Femur (tissue), 1 donor: Measurements from ENCODE around the gene UBE4A.
A peak's percentile ranks its signal among the peaks of the same experiment; 100 is the strongest.

ENCODE experiments used
- DNase-seq: peaks from one replicate; pipeline ENCODE4 v3.0.0-alpha.2; 2017

The UBE4A gene, protein sequence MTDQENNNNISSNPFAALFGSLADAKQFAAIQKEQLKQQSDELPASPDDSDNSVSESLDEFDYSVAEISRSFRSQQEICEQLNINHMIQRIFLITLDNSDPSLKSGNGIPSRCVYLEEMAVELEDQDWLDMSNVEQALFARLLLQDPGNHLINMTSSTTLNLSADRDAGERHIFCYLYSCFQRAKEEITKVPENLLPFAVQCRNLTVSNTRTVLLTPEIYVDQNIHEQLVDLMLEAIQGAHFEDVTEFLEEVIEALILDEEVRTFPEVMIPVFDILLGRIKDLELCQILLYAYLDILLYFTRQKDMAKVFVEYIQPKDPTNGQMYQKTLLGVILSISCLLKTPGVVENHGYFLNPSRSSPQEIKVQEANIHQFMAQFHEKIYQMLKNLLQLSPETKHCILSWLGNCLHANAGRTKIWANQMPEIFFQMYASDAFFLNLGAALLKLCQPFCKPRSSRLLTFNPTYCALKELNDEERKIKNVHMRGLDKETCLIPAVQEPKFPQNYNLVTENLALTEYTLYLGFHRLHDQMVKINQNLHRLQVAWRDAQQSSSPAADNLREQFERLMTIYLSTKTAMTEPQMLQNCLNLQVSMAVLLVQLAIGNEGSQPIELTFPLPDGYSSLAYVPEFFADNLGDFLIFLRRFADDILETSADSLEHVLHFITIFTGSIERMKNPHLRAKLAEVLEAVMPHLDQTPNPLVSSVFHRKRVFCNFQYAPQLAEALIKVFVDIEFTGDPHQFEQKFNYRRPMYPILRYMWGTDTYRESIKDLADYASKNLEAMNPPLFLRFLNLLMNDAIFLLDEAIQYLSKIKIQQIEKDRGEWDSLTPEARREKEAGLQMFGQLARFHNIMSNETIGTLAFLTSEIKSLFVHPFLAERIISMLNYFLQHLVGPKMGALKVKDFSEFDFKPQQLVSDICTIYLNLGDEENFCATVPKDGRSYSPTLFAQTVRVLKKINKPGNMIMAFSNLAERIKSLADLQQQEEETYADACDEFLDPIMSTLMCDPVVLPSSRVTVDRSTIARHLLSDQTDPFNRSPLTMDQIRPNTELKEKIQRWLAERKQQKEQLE

GRCh38 chr11:118359295-118359958 is at the start of gene UBE4A:
Gene UBE4A, plus strand, starts transcription at chr11:118359600. Its CDS starts 5,481 bp downstream, at chr11:118365081.
- peak; percentile 95 for DNase-seq

DNA sequence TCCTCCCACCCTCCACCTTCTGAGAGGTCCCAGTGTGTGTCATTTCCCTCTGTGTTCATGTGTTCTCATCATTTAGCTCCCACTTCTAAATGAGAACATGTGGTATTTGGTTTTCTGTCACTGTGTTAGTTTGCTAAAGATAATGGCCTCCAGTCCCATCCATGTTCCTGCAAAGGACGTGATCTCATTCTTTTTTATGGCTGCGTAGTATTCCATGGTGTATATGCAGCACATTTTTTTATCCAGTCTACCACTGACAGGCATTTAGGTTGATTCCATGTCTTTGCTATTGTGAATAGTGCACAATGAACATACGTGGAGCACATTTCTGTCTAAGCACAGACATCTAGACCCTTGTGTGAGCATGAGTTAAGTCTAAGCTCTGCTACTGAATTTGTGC is 49.1 kb upstream of the UBE4A start:
- DNase-seq: no peak

DNA sequence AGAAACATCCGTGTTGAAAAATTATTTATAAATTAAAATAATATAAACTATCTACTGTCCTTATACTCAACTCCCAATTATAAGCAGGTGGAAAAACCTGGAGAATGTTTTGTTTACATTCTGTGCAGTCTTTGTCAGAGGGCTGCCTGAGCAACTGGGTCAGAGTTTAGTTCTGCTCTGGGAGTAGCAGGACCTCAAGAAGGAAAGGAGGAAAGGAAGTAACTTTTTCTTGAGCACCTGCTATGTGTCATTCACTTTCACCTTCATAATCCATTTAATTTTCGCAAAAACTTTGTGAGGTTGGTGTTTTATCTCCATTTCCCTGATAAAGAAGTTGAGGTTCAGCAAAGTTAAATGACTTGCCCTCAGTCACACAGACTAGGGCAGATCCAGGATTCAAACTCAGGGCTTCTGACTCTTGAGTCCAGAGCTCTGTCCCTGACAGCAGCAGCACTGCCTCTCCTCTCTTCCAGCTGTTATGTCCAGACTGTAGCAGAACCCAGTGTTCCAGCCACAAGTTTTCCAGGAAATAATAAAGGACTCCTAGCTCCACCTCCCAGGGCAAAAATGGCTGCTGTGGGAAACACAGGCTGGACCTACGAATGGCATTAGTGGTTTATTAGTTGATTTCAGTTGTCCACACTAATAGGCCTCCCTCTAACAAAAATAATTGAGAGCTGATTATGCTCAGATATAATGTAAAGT is 48.5 kb upstream of the UBE4A start:
- DNase-seq: no peak

DNA sequence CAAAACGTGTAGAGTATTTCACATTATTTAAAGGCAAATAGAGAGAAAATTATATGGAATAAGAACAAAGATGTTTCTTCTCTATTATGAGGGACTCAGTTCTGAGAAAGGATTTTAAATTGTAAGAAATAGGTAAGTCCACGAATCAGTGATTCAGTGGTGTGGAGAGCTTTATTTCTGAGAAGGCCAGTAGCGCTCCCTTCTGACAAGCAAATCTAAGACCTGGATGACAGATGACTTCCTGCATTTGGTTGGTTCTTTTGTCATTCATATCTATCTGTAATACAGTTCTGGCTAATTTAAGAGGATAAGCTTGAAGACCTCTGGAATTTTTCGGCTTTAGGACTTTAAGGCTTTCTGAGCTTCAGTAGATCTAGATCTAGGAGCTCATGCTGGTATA is 47.9 kb upstream of the UBE4A start:
- DNase-seq: no peak

- no peak for DNase-seq
Observed at GRCh38 chr11:118312328-118312727, 47.1 kb upstream of the UBE4A start.

GRCh38 chr11:118313242-118313641 is 46.2 kb upstream of the UBE4A start:
- no peak for DNase-seq

- no peak for DNase-seq
Observed at GRCh38 chr11:118314988-118315411, 44.4 kb upstream of the UBE4A start.

DNA sequence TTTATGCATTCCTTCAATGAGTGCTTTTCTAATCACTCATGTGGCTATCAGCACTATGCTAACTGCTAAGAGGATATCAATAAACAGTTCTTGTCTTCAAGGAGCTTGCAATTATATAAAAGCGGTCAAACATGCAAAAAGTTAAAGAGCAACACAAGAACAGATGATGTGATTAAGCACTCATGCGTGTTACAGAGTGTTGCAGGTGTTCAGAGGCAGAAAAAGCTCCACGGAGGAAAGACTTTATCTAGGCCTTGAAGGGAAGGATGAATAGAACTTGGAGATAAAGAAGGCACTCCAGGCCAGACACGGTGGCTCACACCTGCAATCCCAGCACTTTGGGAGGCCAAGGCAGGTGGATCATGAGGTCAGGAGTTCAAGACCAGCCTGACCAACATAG is 41.3 kb upstream of the UBE4A start:
- no peak for DNase-seq

DNA sequence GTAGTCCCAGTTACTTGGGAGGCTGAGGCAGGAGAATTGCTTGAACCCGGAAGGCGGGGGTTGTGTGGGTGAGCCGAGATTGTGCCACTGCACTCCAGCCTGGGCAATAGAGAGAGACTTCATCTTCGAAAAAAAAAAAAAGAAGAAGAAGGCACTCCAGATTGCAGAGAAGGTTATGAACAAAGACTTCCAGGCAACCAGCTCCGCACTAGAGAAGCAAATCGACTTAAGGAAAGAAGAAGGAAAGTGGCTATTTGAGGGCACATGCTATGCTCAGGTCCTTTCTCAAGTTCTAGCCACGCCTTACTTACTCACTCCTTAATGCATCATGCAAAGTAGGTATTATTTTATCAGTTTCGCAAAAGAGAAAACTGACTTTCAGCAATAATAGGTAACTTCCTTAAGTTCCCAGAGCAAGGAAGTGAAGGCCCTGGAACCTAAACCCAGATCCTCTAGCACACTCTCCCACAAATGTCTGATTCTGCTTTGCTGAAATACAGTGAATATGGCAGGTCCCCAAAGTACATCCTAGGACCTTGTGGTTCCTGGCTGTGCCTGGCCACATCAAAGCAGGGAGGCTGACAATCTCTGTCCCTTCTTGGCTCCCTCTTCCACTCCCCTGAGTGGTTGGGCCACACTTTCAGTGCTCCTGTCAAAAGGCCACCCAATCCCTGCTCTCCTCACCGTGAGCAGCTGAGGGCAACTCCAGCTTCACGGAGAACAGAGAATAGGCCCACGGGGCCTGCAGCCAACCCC is 40.6 kb upstream of the UBE4A start:
- DNase-seq: no peak

- no peak for DNase-seq
Observed at GRCh38 chr11:118319337-118319707, 40.1 kb upstream of the UBE4A start.

DNA sequence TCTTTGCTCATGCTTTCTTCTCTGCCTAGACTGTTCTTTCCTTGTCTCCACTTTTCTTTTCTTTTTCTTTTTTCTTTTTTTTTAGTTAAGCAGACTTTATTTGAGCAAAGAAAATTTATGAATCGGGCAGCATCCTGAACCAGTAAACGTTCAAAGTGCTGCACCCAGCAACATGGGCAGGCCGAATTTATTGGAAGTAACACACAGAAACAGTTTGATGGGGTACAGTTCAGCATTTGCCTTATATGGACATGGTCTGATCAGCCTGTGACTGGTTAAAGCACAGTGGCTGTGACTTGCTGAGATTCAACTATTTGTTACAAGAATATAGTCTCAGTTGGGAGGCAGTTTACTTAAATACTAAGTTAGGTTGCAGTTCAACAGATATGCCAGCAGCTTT is 38.9 kb upstream of the UBE4A start:
- no peak for DNase-seq

GRCh38 chr11:118321386-118322082 is 37.9 kb upstream of the UBE4A start:
- no peak for DNase-seq

- DNase-seq: no peak
Observed at GRCh38 chr11:118322721-118323120, 36.7 kb upstream of the UBE4A start.

- DNase-seq: no peak
Observed at GRCh38 chr11:118325283-118325682, 34.1 kb upstream of the UBE4A start.

DNA sequence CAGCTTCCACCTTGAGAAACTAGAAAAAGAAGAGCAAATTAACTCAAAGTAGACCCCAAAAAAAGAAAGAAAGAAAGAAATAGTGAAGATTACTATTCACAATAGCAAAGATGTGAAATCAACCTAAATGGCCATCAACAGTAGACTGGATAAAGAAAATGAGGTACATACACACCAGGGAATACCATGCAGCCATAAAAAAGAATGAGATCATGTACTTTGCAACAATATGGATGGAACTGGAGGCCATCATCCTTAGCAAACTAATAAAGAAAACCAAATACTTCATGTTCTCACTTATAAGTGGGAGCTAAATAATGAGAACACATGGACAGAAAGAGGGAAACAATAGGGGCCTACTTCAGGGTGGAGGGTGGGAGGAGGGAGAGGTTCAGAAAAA is 30.7 kb upstream of the UBE4A start:
- no peak for DNase-seq

- no peak for DNase-seq
Observed at GRCh38 chr11:118334745-118335144, 24.7 kb upstream of the UBE4A start.

DNA sequence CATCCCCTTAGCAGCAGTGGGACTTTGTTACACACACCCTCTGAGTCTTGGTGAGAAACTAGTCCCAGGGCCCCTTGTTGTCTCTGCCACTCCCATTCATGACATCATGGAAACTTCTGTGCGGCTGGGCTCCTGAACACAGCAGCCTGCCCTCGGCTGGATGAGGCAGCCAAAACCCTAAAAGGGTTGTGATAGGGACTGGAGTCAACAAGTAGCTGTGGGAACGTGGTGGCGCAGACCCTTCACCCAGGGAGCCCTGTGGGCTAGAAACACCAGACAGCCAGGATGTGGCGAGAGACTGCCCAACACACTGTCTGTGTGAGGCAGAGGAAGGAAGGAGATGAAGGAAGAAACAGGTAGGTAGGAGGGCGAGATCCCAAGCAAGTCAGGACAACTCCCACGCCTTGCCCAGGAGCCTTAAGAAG is 20.8 kb upstream of the UBE4A start:
- DNase-seq: peak; percentile 37

DNA sequence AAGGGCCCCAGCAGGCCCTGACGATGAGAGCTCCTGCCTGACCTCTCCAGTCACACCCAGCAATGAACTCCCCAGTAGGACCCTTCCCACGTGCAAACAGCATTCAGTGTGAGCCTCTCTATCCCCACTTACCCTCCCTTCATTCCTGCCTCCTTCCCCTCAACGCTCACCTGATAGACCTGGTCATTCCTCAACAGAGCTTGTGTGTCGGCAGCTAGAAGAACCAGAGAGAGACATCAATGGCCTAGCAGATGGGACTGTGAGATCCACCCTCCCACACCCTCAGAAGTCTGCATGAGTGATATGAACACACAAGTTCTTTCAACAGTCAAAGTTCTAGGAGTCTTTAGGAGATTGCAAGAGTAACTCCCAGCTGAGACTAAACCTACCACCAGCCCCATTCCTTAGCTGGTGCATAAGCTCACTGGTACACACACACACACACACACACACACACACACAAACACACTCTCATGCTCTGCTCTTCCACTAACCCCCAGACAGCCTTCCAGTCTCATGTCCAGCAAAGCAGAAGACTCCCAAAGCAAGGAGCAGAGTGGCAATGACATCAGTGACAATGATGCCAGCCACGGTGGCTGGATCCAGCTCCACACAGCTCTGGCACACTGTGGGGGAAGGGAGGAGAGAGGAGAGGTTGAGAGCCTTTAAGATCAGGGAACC is 20.0 kb upstream of the UBE4A start:
- no peak for DNase-seq

GRCh38 chr11:118340449-118340848 is 19.0 kb upstream of the UBE4A start:
- DNase-seq: no peak

- DNase-seq: no peak
Observed at GRCh38 chr11:118341261-118341660, 18.1 kb upstream of the UBE4A start.
